DOHH2 (cell line): ENCODE measurements around the gene CNTN4.

Experiments
- H3F3A ChIP-seq: fragments of 200-600 bp; sonication (generic), shearing (Covaris generic); 2 replicates; pipeline ENCODE4 v1.6.0; 2016; ENCODE audit warnings: antibody characterized with exemption, mild to moderate bottlenecking; ENCODE audit not compliant: control insufficient read depth, insufficient read depth
- H3K27ac ChIP-seq: fragments of 200-600 bp; sonication (generic); 2 replicates; pipeline ENCODE4 v1.5.1; 2014; ENCODE audit warnings: low read depth, mild to moderate bottlenecking, low read length, moderate library complexity
- H3K27me3 ChIP-seq: fragments of 200-600 bp; sonication (generic); 2 replicates; pipeline ENCODE4 v1.6.1; 2014; ENCODE audit warnings: mild to moderate bottlenecking, low read length, mixed read lengths; ENCODE audit not compliant: control insufficient read depth
- H3K36me3 ChIP-seq: fragments of 200-600 bp; sonication (generic); 2 replicates; pipeline ENCODE4 v1.6.1; 2014; ENCODE audit warnings: mild to moderate bottlenecking, low read length, moderate library complexity, mixed read lengths; ENCODE audit not compliant: control insufficient read depth
- H3K4me1 ChIP-seq: fragments of 200-600 bp; sonication (generic); 2 replicates; pipeline ENCODE4 v1.6.1; 2014; ENCODE audit warnings: mild to moderate bottlenecking, low read length, mixed read lengths; ENCODE audit not compliant: control insufficient read depth
- H3K4me2 ChIP-seq: fragments of 200-600 bp; sonication (generic); 2 replicates; pipeline ENCODE4 v1.6.0; 2014; ENCODE audit warnings: mild to moderate bottlenecking, low read length, moderate library complexity
- H3K4me3 ChIP-seq: fragments of 200-600 bp; sonication (generic); 2 replicates; pipeline ENCODE4 v1.5.1; 2014; ENCODE audit warnings: mild to moderate bottlenecking, low read length, mixed read lengths
- H3K79me2 ChIP-seq: fragments of 200-600 bp; sonication (generic); 2 replicates; pipeline ENCODE4 v1.6.1; 2014; ENCODE audit warnings: mild to moderate bottlenecking, low read length, mixed read lengths; ENCODE audit not compliant: control insufficient read depth
- H3K9me2 ChIP-seq: fragments of 200-600 bp; sonication (generic); replicated peaks from 2 replicates; pipeline ENCODE4 v1.6.1; 2014; ENCODE audit warnings: mild to moderate bottlenecking, low read length, mixed read lengths; ENCODE audit not compliant: control insufficient read depth
- H3K9me3 ChIP-seq: fragments of 200-600 bp; sonication (generic); 2 replicates; pipeline ENCODE4 v1.6.1; 2014; ENCODE audit warnings: antibody characterized with exemption, low read length, mixed read lengths; ENCODE audit not compliant: control insufficient read depth, insufficient read depth
- H4K20me1 ChIP-seq: fragments of 200-600 bp; sonication (generic); 2 replicates; pipeline ENCODE4 v1.6.0; 2014; ENCODE audit warnings: low read depth, mild to moderate bottlenecking, antibody characterized with exemption, low read length, moderate library complexity; ENCODE audit not compliant: control insufficient read depth, insufficient read depth
- EZH2phosphoT487 ChIP-seq: fragments of 200-600 bp; sonication (generic); IDR thresholded peaks from 2 replicates; pipeline ENCODE4 v1.6.1; 2017; ENCODE audit warnings: borderline replicate concordance, mild to moderate bottlenecking, antibody characterized with exemption, low read length, moderate library complexity, mixed read lengths
- TF ChIP-seq, protein P1 (sequence below): fragments of 200-600 bp; sonication (generic); IDR thresholded peaks from one replicate; pipeline ENCODE4 v1.5.1; 2014; ENCODE audit warnings: antibody characterized with exemption, mild to moderate bottlenecking, low read depth, low read length; ENCODE audit not compliant: poor library complexity, severe bottlenecking

CNTN4 gene

DNA sequence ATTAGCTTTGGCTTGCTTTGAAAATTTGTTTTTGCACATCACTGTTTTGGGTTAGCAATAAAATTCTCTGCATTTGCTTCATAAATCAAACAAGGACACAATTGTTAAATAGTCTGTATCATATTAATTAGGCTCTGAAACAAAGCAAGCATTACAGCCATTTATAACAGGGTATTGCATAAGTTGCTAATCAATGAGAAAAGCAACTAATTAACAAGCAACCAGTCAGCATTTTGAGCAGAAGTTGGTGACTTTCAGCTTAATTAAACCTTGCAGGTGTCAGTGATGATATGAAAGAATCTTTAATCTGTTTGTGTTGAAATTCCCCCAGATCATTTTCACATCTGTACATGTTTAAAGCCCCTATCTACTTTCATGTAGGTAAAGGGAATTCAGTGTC lies 516.4 kb downstream of the CNTN4 start:
- H3K9me3 ChIP-seq: no peaks in the 10 kb centered on the region
- no peaks in the 10 kb centered on the region for H3K27me3 ChIP-seq
- no peak overlapping the region for H3K27ac ChIP-seq
- no peak overlapping the region for H3K4me2 ChIP-seq
- no peaks in the 10 kb centered on the region for H3F3A ChIP-seq
- H3K79me2 ChIP-seq: no peaks in the 10 kb centered on the region
- H3K4me3 ChIP-seq: no peak overlapping the region
- no peak for TF ChIP-seq EZH2phosphoT487
- TF ChIP-seq, protein P1, sequence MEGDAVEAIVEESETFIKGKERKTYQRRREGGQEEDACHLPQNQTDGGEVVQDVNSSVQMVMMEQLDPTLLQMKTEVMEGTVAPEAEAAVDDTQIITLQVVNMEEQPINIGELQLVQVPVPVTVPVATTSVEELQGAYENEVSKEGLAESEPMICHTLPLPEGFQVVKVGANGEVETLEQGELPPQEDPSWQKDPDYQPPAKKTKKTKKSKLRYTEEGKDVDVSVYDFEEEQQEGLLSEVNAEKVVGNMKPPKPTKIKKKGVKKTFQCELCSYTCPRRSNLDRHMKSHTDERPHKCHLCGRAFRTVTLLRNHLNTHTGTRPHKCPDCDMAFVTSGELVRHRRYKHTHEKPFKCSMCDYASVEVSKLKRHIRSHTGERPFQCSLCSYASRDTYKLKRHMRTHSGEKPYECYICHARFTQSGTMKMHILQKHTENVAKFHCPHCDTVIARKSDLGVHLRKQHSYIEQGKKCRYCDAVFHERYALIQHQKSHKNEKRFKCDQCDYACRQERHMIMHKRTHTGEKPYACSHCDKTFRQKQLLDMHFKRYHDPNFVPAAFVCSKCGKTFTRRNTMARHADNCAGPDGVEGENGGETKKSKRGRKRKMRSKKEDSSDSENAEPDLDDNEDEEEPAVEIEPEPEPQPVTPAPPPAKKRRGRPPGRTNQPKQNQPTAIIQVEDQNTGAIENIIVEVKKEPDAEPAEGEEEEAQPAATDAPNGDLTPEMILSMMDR: no peak
- no peaks in the 10 kb centered on the region for H4K20me1 ChIP-seq
- H3K9me2 ChIP-seq: no peaks in the 10 kb centered on the region
- no peaks in the 10 kb centered on the region for H3K36me3 ChIP-seq
- no peaks in the 10 kb centered on the region for H3K4me1 ChIP-seq

DNA sequence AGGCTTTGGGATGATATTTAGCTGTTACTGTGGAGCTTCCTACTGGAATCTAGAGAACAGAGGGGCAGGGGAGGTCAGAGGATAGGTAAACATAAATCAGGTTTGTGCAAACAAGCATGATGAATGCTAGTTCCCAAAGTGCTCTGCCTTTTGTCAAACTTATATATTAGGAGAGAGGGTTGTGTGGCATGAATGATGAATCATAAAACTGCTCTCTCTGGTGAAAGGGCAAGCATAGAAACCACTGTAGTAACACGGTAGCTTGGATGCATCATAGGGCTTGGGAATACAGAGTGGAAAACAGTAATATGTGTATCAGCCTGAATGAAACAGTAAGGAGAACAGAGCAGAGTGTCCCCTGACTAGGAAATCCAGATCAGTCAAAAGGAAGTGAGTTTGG lies 524.8 kb downstream of the CNTN4 start:
- H3K4me2 ChIP-seq: no peak overlapping the region
- H3K9me3 ChIP-seq: no peaks in the 10 kb centered on the region
- H3K27me3 ChIP-seq: no peaks in the 10 kb centered on the region
- no peaks in the 10 kb centered on the region for H3K79me2 ChIP-seq
- H3F3A ChIP-seq: no peaks in the 10 kb centered on the region
- no peaks in the 10 kb centered on the region for H3K36me3 ChIP-seq
- TF ChIP-seq, protein P1: no peak
- TF ChIP-seq EZH2phosphoT487: no peak
- no peaks in the 10 kb centered on the region for H3K9me2 ChIP-seq
- H3K27ac ChIP-seq: no peak overlapping the region
- no peaks in the 10 kb centered on the region for H3K4me1 ChIP-seq
- H3K4me3 ChIP-seq: no peak overlapping the region
- no peaks in the 10 kb centered on the region for H4K20me1 ChIP-seq

DNA sequence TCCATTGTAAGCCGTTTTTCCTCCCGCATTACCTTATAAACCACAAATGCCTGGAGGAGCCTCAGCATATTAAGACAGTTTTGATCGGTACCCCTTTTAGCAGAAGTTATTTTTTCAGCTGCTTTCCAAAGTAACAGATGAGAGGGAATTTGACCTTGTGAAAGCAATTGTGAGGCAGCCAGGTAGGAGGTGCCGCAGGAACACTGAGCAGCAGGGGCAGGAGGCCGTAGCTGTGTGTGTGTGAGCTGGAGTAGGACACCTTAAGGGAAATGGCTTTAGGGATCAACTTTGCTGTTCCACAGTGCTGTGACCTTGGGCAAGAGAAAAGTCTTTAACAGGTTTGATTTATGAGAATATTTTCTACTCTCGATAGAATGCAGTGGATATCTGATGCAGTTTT lies 529.5 kb downstream of the CNTN4 start:
- no peak overlapping the region for H3K4me3 ChIP-seq
- no peaks in the 10 kb centered on the region for H3K27me3 ChIP-seq
- no peaks in the 10 kb centered on the region for H3K9me3 ChIP-seq
- H4K20me1 ChIP-seq: no peaks in the 10 kb centered on the region
- TF ChIP-seq, protein P1: no peak
- TF ChIP-seq EZH2phosphoT487: no peak
- no peaks in the 10 kb centered on the region for H3K36me3 ChIP-seq
- no peaks in the 10 kb centered on the region for H3K4me1 ChIP-seq
- no peaks in the 10 kb centered on the region for H3K9me2 ChIP-seq
- no peak overlapping the region for H3K27ac ChIP-seq
- no peaks in the 10 kb centered on the region for H3F3A ChIP-seq
- H3K4me2 ChIP-seq: no peak overlapping the region
- no peaks in the 10 kb centered on the region for H3K79me2 ChIP-seq

DNA sequence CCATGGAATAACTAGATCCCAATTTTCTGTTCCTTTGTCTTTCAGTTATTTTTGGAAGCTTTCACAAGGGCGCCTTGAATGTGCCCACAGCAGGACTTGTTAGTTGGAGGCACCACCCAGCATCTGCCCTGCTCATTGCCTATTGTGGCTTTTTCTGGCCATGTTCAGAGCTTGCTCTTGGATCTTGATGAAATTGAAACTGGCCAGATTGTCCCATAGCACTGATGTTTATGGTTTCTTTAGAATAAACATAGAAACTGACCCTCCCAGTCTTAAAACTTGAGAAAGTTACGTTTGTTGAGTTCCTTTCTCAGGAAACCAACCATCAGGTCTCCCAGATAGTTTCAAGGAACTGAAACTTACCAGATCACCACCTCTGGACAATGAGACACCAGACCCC lies 536.8 kb downstream of the CNTN4 start:
- no peaks in the 10 kb centered on the region for H3K79me2 ChIP-seq
- no peaks in the 10 kb centered on the region for H4K20me1 ChIP-seq
- H3K36me3 ChIP-seq: no peaks in the 10 kb centered on the region
- TF ChIP-seq, protein P1: no peak
- TF ChIP-seq EZH2phosphoT487: no peak
- H3K4me3 ChIP-seq: no peak overlapping the region
- no peak overlapping the region for H3K27ac ChIP-seq
- no peaks in the 10 kb centered on the region for H3K4me1 ChIP-seq
- no peaks in the 10 kb centered on the region for H3K9me3 ChIP-seq
- H3F3A ChIP-seq: no peaks in the 10 kb centered on the region
- H3K4me2 ChIP-seq: no peak overlapping the region
- no peaks in the 10 kb centered on the region for H3K27me3 ChIP-seq
- no peaks in the 10 kb centered on the region for H3K9me2 ChIP-seq
